HT1080 (cell line): ENCODE measurements around the gene CTBP2. TPM values are rescaled to one million over a fixed set of nuclear protein-coding genes. Genes with fewer than 3 reads are reported as not detected.

Experiments
- DNase-seq: peaks from one replicate; pipeline ENCODE4 v3.0.0-alpha.2; 2015; ENCODE audit warnings: low read depth
- total RNA-seq: library from RNA; depleted of rRNA; stranded (reverse); fragments of >200 nt; shearing (Covaris generic); gene quantifications from 2 replicates; pipeline ENCODE4 v1.2.3, GENCODE V29; 2014

Gene CTBP2
- total RNA-seq, 1 experiment from 2014 or later: 87.9 TPM

GRCh38 chr10:125048094-125048864 lies 112.1 kb downstream of the CTBP2 start:
- DNase-seq: peak; percentile 87

- DNase-seq: no peak
Measured at GRCh38 chr10:125043841-125044658, 116.3 kb downstream of the CTBP2 start.

- no peak for DNase-seq
Measured at GRCh38 chr10:125041856-125042506, 118.4 kb downstream of the CTBP2 start.

GRCh38 chr10:125039354-125039769 lies 121.0 kb downstream of the CTBP2 start:
- no peak for DNase-seq

- no peak for DNase-seq
Measured at GRCh38 chr10:125038637-125039036, 121.7 kb downstream of the CTBP2 start.

GRCh38 chr10:125037145-125037877 lies 123.1 kb downstream of the CTBP2 start:
- peak; percentile 79 for DNase-seq

GRCh38 chr10:125035588-125036295 lies 124.6 kb downstream of the CTBP2 start:
- no peak for DNase-seq

- peak; percentile 93 for DNase-seq
Measured at GRCh38 chr10:125035136-125035535, 125.2 kb downstream of the CTBP2 start.

- no peak for DNase-seq
Measured at GRCh38 chr10:125034675-125035074, 125.7 kb downstream of the CTBP2 start.

GRCh38 chr10:125033146-125033924 lies 127.0 kb downstream of the CTBP2 start:
- DNase-seq: no peak

GRCh38 chr10:125032474-125033020 lies 127.8 kb downstream of the CTBP2 start:
- DNase-seq: no peak

GRCh38 chr10:125030567-125031197 lies 129.7 kb downstream of the CTBP2 start:
- DNase-seq: no peak

- peak; percentile 35 for DNase-seq
Measured at GRCh38 chr10:125029584-125030242, 130.7 kb downstream of the CTBP2 start.

- DNase-seq: peak; percentile 44
Measured at GRCh38 chr10:125027871-125028869, 132.2 kb downstream of the CTBP2 start.

- DNase-seq: no peak
Measured at GRCh38 chr10:125026974-125027735, 133.2 kb downstream of the CTBP2 start.
